Measurements from ENCODE around the gene PLEKHA7.
A peak's percentile ranks its signal among the peaks of the same experiment; 100 is the strongest.
"Not testable (repeated sequence)": the region's sequence is repeated elsewhere in the genome, so short reads cannot be mapped to it uniquely, and the experiment has no call there.

PLEKHA7 gene

GRCh38 chr11:16977136-16977993, 36.8 kb downstream of the PLEKHA7 start:
- no peak for DNase-seq

- DNase-seq = no peak
Measured at GRCh38 chr11:16976379-16976778, 37.8 kb downstream of the PLEKHA7 start.

- DNase-seq = no peak
Measured at GRCh38 chr11:16975906-16976305, 38.3 kb downstream of the PLEKHA7 start.

- DNase-seq = no peak
Measured at GRCh38 chr11:16973338-16973964, 40.8 kb downstream of the PLEKHA7 start.

GRCh38 chr11:16969010-16969999, 44.9 kb downstream of the PLEKHA7 start:
- DNase-seq = no peak

GRCh38 chr11:16968196-16968595, 46.0 kb downstream of the PLEKHA7 start:
- no peak for DNase-seq

- no peak for DNase-seq
Measured at GRCh38 chr11:16966930-16967671, 47.1 kb downstream of the PLEKHA7 start.

- DNase-seq = no peak
Measured at GRCh38 chr11:16964501-16964900, 49.7 kb downstream of the PLEKHA7 start.

- DNase-seq = no peak
Measured at GRCh38 chr11:16963316-16963876, 50.8 kb downstream of the PLEKHA7 start.

GRCh38 chr11:16962589-16962988, 51.6 kb downstream of the PLEKHA7 start:
- DNase-seq = not testable (repeated sequence)

GRCh38 chr11:16962146-16962545, 52.1 kb downstream of the PLEKHA7 start:
- DNase-seq = no peak

GRCh38 chr11:16960250-16960649, 54.0 kb downstream of the PLEKHA7 start:
- no peak for DNase-seq

GRCh38 chr11:16959602-16960001, 54.6 kb downstream of the PLEKHA7 start:
- DNase-seq = no peak

- DNase-seq = no peak
Measured at GRCh38 chr11:16958833-16959232, 55.4 kb downstream of the PLEKHA7 start.

- no peak for DNase-seq
Measured at GRCh38 chr11:16956538-16957153, 57.6 kb downstream of the PLEKHA7 start.

- no peak for DNase-seq
Measured at GRCh38 chr11:16953663-16954062, 60.6 kb downstream of the PLEKHA7 start.

- no peak for DNase-seq
Measured at GRCh38 chr11:16946477-16947282, 67.5 kb downstream of the PLEKHA7 start.

- peak; percentile 47 for DNase-seq
Measured at GRCh38 chr11:16945671-16946469, 68.3 kb downstream of the PLEKHA7 start.

GRCh38 chr11:16942911-16943310, 71.3 kb downstream of the PLEKHA7 start:
- DNase-seq = no peak

- DNase-seq = no peak
Measured at GRCh38 chr11:16942342-16942741, 71.9 kb downstream of the PLEKHA7 start.

All from stimulated activated CD4-positive, alpha-beta T cell treated with anti-CD3 and anti-CD28 coated beads, Interleukin-1b, Interleukin-23, amount 100 ng/mL, for 48 hours (primary cell).